Measurements from ENCODE around the gene ME3. TPM values are rescaled to one million over a fixed set of nuclear protein-coding genes. Genes with fewer than 3 reads are reported as not detected.

Gene ME3
- total RNA-seq, 4 donors from 2014 or later, result 11.0 to 47.8 (median 44.1) TPM

DNA sequence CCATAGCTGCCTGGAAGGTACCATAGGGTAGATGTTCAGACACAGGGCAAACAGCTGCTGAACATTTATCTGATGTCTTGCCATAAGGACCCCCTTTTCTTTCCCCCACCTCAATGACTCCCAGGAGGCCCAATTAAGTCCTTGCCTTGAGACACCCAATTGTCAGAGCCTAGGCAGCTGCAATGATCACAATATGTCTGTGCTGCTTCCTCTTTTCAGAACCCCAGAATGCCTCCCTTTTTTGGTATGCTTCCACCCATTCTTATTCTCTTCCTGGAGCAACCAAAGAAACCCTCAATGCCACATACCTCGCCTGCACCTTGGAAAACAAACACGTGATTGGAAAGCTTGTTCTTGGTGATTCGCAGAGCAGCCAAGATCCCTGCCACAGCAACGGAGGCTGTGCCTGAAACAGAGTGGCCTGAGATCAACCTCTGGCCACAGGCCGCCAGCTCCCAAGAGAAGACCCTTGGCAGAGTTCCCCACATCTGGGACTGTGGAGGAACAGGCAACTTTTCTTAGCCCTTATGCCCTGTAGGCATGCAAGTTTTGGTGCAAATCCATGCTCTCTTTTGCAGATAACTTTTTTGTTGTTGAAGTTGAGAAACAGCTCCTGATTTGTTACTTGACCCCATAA, 222.3 kb downstream of the ME3 start:
- TF ChIP-seq EP300 (IDR thresholded peaks at IDR 0.05), result no peak
- TF ChIP-seq, protein P1, sequence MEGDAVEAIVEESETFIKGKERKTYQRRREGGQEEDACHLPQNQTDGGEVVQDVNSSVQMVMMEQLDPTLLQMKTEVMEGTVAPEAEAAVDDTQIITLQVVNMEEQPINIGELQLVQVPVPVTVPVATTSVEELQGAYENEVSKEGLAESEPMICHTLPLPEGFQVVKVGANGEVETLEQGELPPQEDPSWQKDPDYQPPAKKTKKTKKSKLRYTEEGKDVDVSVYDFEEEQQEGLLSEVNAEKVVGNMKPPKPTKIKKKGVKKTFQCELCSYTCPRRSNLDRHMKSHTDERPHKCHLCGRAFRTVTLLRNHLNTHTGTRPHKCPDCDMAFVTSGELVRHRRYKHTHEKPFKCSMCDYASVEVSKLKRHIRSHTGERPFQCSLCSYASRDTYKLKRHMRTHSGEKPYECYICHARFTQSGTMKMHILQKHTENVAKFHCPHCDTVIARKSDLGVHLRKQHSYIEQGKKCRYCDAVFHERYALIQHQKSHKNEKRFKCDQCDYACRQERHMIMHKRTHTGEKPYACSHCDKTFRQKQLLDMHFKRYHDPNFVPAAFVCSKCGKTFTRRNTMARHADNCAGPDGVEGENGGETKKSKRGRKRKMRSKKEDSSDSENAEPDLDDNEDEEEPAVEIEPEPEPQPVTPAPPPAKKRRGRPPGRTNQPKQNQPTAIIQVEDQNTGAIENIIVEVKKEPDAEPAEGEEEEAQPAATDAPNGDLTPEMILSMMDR (IDR thresholded peaks at IDR 0.05), result no peak
- no peak for TF ChIP-seq POLR2A (IDR thresholded peaks at IDR 0.05)
- TF ChIP-seq POLR2AphosphoS5 (IDR thresholded peaks at IDR 0.05), result no peak
- WGBS, 2 donors (ENCODE audit: low coverage in 1 of 2), result 79 to 82% methylated on average over 2 to 5 of the region's 5 CpGs
- H3K36me3 ChIP-seq, result peaks cover 0 to 38% of the 10 kb centered on the region in 2 donors
- no peak overlapping the region for H3K27ac ChIP-seq
- no peaks in the 10 kb centered on the region for H3K9me3 ChIP-seq
- H3K4me1 ChIP-seq, result no peaks in the 10 kb centered on the region
- H3K27me3 ChIP-seq, result no peaks in the 10 kb centered on the region
- ATAC-seq, result no peak
- H3K4me3 ChIP-seq, result no peak overlapping the region

DNA sequence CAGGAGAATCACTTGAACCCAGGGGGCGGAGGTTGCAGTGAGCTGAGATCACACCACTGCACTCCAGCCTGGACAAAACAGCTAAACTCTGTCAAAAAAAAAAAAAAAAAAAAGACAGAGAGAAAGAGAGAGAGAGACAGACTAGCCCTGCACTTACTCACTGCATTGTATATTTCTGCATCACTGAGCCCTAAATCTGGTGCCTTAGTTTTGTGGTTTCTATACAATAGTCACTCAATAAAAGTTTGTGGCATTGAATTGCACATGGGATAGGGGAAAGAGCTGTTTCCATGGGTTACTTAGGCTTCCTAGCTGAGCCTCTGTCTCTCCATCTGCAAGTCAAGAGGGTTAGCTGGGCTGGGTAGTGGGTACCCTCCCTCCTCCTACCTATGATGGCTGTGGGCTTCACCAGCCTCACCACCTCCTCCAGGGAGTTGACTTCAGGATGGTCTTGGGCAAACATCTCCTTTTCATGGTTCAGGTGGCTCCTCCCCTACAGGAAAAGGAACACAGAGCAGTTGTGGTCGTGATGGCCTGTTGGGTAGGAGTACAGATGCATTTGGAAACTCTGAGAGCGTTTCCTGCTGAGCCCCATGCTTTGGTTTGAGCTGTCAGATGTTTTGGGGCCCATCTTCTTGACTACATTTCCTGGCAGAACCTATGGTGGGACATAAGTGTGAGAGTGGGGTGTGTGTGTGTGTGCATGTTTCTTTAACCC, 224.5 kb downstream of the ME3 start:
- Histone ChIP-seq H3K27me3 (no peaks in the 10 kb centered on the region), H3K4me1 (no peaks in the 10 kb centered on the region), H3K4me3 (no peak overlapping the region), H3K36me3 (peaks cover 0 to 60% of the 10 kb centered on the region in 2 donors), H3K27ac (no peak overlapping the region), H3K9me3 (no peaks in the 10 kb centered on the region)
- no peak for ATAC-seq
- no peak for TF ChIP-seq EP300 (IDR thresholded peaks at IDR 0.05)
- WGBS, 2 donors (ENCODE audit: low coverage in 1 of 2), result 94% methylated on average over 3 of the region's 3 CpGs; no CpG with 5 or more reads in 1 of the 2 donors

DNA sequence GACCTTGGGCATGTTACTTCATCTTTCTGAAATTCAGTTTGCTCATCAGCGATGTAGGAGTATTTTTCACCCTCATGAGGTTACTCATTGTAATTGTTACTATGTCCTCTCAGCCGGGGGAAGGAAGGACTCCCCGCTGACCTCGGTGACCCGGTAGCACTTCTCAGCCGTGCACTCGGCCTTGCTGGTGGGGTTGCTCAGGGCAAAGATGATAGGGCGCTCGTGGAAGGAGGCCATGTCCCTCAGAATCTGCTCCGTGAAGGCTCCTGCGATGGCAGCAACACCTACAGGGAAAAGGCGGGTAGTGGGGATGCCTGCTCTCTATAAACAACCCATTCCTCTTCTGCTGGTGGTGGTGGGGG, 225.5 kb downstream of the ME3 start:
- Histone ChIP-seq H3K36me3 (peaks cover 0 to 70% of the 10 kb centered on the region in 2 donors), H3K4me1 (no peaks in the 10 kb centered on the region), H3K27ac (no peak overlapping the region), H3K9me3 (no peaks in the 10 kb centered on the region), H3K4me3 (no peak overlapping the region), H3K27me3 (no peaks in the 10 kb centered on the region)
- no peak for ATAC-seq
- 100% methylated on average over 1 of the region's 12 CpGs; no CpG with 5 or more reads in 1 of the 2 donors for WGBS, 2 donors (ENCODE audit: low coverage in 1 of 2)
- TF ChIP-seq EP300 (IDR thresholded peaks at IDR 0.05) (no peak), POLR2A (IDR thresholded peaks at IDR 0.05) (no peak), POLR2AphosphoS5 (IDR thresholded peaks at IDR 0.05) (no peak)
- TF ChIP-seq, protein P1 (IDR thresholded peaks at IDR 0.05), result no peak

DNA sequence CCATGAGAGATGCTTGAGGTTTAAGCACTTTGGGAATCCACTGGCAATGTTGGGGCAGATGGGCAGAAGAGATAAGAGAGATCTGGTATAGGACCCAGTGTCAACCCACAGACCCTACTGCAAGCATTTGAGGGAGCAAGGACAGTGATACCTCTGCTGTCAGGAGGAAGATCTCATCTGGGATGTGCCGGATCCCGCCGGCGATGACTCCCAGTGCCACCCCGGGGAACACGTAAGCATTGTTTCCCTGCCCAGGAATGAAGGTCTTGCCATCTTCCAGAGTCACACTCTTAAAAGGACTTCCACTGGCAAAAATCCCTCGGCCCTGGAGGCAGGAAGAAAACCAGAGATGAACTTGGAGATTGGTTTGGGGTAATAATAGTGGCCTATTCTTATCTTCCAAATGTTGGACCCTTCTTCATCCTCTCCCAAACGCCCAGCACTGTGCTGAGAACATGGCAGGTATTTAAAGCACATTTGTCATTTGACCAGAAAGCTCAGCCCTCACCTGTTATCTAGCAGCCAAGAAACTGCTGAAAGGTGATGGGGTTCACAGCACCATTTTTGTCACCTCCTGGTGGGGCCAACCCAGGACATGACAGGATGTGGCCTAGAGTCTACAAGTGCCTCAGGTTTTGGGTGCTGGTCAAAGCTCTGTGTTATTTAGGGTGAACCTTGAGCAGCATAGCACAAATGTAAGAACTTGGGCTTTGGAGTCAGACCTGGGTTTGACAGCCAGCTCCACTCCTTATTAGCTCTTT, 226.1 kb downstream of the ME3 start:
- Histone ChIP-seq H3K27me3 (no peaks in the 10 kb centered on the region), H3K9me3 (no peaks in the 10 kb centered on the region), H3K4me3 (no peak overlapping the region), H3K4me1 (no peaks in the 10 kb centered on the region), H3K36me3 (peaks cover 0 to 75% of the 10 kb centered on the region in 2 donors), H3K27ac (no peak overlapping the region)
- TF ChIP-seq, protein P1 (IDR thresholded peaks at IDR 0.05), result no peak
- no peak for TF ChIP-seq POLR2A (IDR thresholded peaks at IDR 0.05)
- no peak for TF ChIP-seq POLR2AphosphoS5 (IDR thresholded peaks at IDR 0.05)
- no peak for TF ChIP-seq EP300 (IDR thresholded peaks at IDR 0.05)
- no peak for ATAC-seq
- WGBS, 2 donors (ENCODE audit: low coverage in 1 of 2), result 90% methylated on average over 8 of the region's 8 CpGs; no CpG with 5 or more reads in 1 of the 2 donors

DNA sequence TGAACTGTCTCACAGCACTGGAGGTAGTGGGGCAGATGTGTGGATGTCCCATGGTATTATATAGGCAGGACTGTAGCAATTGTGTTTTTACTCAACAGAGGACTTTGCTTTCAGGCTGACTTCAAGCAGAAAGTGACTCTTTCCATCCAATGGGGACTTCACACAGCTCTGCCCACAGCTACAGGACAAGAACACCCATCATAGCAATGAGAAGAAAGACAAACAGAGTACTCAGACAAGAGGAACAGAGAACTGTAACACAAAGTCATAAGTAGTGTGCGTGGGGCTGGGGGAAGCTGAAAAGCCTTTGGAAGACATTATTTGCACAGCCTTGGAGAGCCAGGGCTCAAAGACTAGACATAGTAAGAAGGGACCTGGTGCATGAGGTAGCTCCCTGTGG, 227.4 kb downstream of the ME3 start:
- H3K4me1 ChIP-seq, result no peaks in the 10 kb centered on the region
- H3K36me3 ChIP-seq, result peaks cover 0 to 89% of the 10 kb centered on the region in 2 donors
- no peak overlapping the region for H3K4me3 ChIP-seq
- TF ChIP-seq POLR2AphosphoS5 (IDR thresholded peaks at IDR 0.05) (no peak), POLR2A (IDR thresholded peaks at IDR 0.05) (no peak), EP300 (IDR thresholded peaks at IDR 0.05) (no peak)
- TF ChIP-seq, protein P1 (IDR thresholded peaks at IDR 0.05), result no peak
- no peaks in the 10 kb centered on the region for H3K9me3 ChIP-seq
- WGBS, 2 donors (ENCODE audit: low coverage in 1 of 2), result 89 to 100% methylated on average over 1 of the region's 1 CpG
- no peak for ATAC-seq
- H3K27me3 ChIP-seq, result no peaks in the 10 kb centered on the region
- H3K27ac ChIP-seq, result no peak overlapping the region

Data from gastroesophageal sphincter (tissue), 4 donors.